SK-N-SH (cell line): ENCODE results near the gene BRD4. TPM values are rescaled to one million over a fixed set of nuclear protein-coding genes. Genes with fewer than 3 reads are reported as not detected.

Experiments
- CTCF ChIA-PET: fragments of 300-600, 350-600 bp; formaldehyde crosslinking; extraction: SDS; loops from one replicate; lab custom pipeline; 2021; lab: Yijun Ruan, JAX
- POLR2A ChIA-PET: fragments of 350-600 bp; sonication (Branson Sonifier 250); formaldehyde crosslinking; extraction: SDS; loops from one replicate; lab custom pipeline; 2020; ENCODE audit warnings: antibody characterized with exemption, inconsistent platforms; lab: Yijun Ruan, JAX
- DNase-seq: peaks from one replicate; pipeline ENCODE4 v3.0.0; 2012
- H2AFZ ChIP-seq: fragments of 200-600 bp; sonication (generic); 2 replicates; pipeline ENCODE4 v1.8.1; 2016; ENCODE audit warnings: antibody characterized with exemption, mild to moderate bottlenecking, low read depth
- H3F3A ChIP-seq: fragments of 200-600 bp; sonication (generic); replicated peaks from 2 replicates; pipeline ENCODE3; 2016; ENCODE audit warnings: antibody characterized with exemption, mild to moderate bottlenecking; ENCODE audit not compliant: insufficient read depth
- H3K27ac ChIP-seq, 2 experiments: fragments of 200-500 bp in 1 of 2; fragments of 200-600 bp in 1 of 2; sonication (Bioruptor generic) in 1 of 2; sonication (generic), shearing (Covaris generic) in 1 of 2; 2 replicates each; pipeline versions ENCODE4 v1.5.1 to v1.6.1; 2014 to 2016; ENCODE audit warnings: low read depth in 2 of 2, inconsistent platforms in 1 of 2, low read length in 1 of 2, mild to moderate bottlenecking in 1 of 2, mixed read lengths in 1 of 2
- H3K27me3 ChIP-seq: fragments of 200-600 bp; sonication (generic), shearing (Covaris generic); 2 replicates; pipeline ENCODE4 v1.6.1; 2016; ENCODE audit warnings: mixed run types; ENCODE audit not compliant: insufficient read depth
- H3K36me3 ChIP-seq, 2 experiments: fragments of 200-500 bp in 1 of 2; fragments of 200-600 bp in 1 of 2; sonication (Bioruptor generic) in 1 of 2; sonication (generic) in 1 of 2; replicated peaks in 1 of 2; 2 replicates each; pipeline versions ENCODE3 to v1.5.1; 2014 to 2016; ENCODE audit warnings: low read length in 1 of 2, mild to moderate bottlenecking in 1 of 2; ENCODE audit not compliant: insufficient read depth in 2 of 2, control insufficient read depth in 1 of 2
- H3K4me1 ChIP-seq, 2 experiments: fragments of 200-500 bp in 1 of 2; fragments of 200-600 bp in 1 of 2; sonication (Bioruptor generic) in 1 of 2; sonication (generic), shearing (Covaris generic) in 1 of 2; 2 replicates each; pipeline versions ENCODE4 v1.5.1 to v1.6.1; 2014 to 2016; ENCODE audit warnings: low read depth in 1 of 2, low read length in 1 of 2, mixed run types in 1 of 2; ENCODE audit not compliant: insufficient read depth in 2 of 2, control insufficient read depth in 1 of 2
- H3K4me2 ChIP-seq: fragments of 200-600 bp; sonication (generic), shearing (Covaris generic); 2 replicates; pipeline ENCODE4 v1.6.1; 2017; ENCODE audit warnings: mixed run types
- H3K4me3 ChIP-seq, 2 experiments: fragments of 200-500 bp in 1 of 2; fragments of 200-600 bp in 1 of 2; sonication (Bioruptor generic) in 1 of 2; sonication (generic), shearing (Covaris generic) in 1 of 2; 2 replicates each; pipeline versions ENCODE4 v1.5.1 to v1.8.1; 2014 to 2016; ENCODE audit warnings: low read depth in 2 of 2, inconsistent platforms in 1 of 2, low read length in 1 of 2, mild to moderate bottlenecking in 1 of 2, mixed read lengths in 1 of 2, moderate library complexity in 1 of 2
- H3K79me2 ChIP-seq: fragments of 200-600 bp; sonication (generic); 2 replicates; pipeline ENCODE4 v1.8.1; 2017; ENCODE audit warnings: mild to moderate bottlenecking; ENCODE audit not compliant: insufficient read depth
- H3K9ac ChIP-seq: fragments of 200-600 bp; sonication (generic); 2 replicates; pipeline ENCODE4 v1.6.1; 2017; ENCODE audit warnings: mixed run types
- H3K9me2 ChIP-seq: fragments of 200-600 bp; sonication (generic); 2 replicates; pipeline ENCODE4 v1.6.1; 2017; ENCODE audit warnings: mixed run types
- H3K9me3 ChIP-seq: fragments of 200-600 bp; sonication (generic); 2 replicates; pipeline ENCODE4 v1.6.1; 2017; ENCODE audit warnings: mixed run types, mild to moderate bottlenecking, moderate library complexity
- H4K20me1 ChIP-seq: fragments of 200-600 bp; sonication (generic); 2 replicates; pipeline ENCODE4 v1.6.1; 2017; ENCODE audit warnings: mild to moderate bottlenecking, mixed run types; ENCODE audit not compliant: insufficient read depth
- CHD2 ChIP-seq: fragments of 150-350 bp; IDR thresholded peaks from 2 replicates; pipeline ENCODE4 v1.6.1; 2018; ENCODE audit warnings: low read length; ENCODE audit not compliant: partially characterized antibody
- EP300 ChIP-seq, 2 experiments: IDR thresholded peaks; 2 replicates each; pipeline versions ENCODE4 v1.4.0 to v1.6.1; 2012; ENCODE audit warnings: borderline replicate concordance in 1 of 2, low read depth in 1 of 2, low read length in 1 of 2
- FOXJ3 ChIP-seq: sonication (generic); formaldehyde crosslinking; IDR thresholded peaks from 2 replicates; pipeline ENCODE4 v1.5.1; 2020; ENCODE audit warnings: mild to moderate bottlenecking, missing genetic modification reagents
- FOXM1 ChIP-seq: IDR thresholded peaks from 2 replicates; pipeline ENCODE4 v1.4.0; 2012; ENCODE audit warnings: low read depth, mild to moderate bottlenecking
- GABPA ChIP-seq: IDR thresholded peaks from 2 replicates; pipeline ENCODE4 v1.4.0; 2012; ENCODE audit warnings: low read depth, mild to moderate bottlenecking
- GATA2 ChIP-seq: sonication (generic); formaldehyde crosslinking; IDR thresholded peaks from 2 replicates; pipeline ENCODE4 v1.5.0; 2020; ENCODE audit warnings: mild to moderate bottlenecking, missing genetic modification reagents
- MXI1 ChIP-seq: IDR thresholded peaks from 2 replicates; pipeline ENCODE4 v1.6.1; 2012; ENCODE audit warnings: mild to moderate bottlenecking, low read depth, low read length, improper control_type of control experiment
- NFIC ChIP-seq: IDR thresholded peaks from 2 replicates; pipeline ENCODE4 v1.4.0; 2012; ENCODE audit warnings: borderline replicate concordance
- RAD21 ChIP-seq: IDR thresholded peaks from 2 replicates; pipeline ENCODE4 v1.6.1; 2012; ENCODE audit warnings: mild to moderate bottlenecking, low read length
- RCOR1 ChIP-seq: fragments of 150-350 bp; IDR thresholded peaks from 2 replicates; pipeline ENCODE4 v1.6.1; 2017; ENCODE audit warnings: antibody characterized with exemption, low read length
- SIN3A ChIP-seq: IDR thresholded peaks from 2 replicates; pipeline ENCODE4 v1.6.1; 2012; ENCODE audit warnings: low read depth, mild to moderate bottlenecking, low read length, moderate library complexity, borderline replicate concordance
- SMC3 ChIP-seq: IDR thresholded peaks from 2 replicates; pipeline ENCODE4 v1.6.1; 2012; ENCODE audit warnings: low read depth, low read length, improper control_type of control experiment
- TAF1 ChIP-seq: IDR thresholded peaks from 2 replicates; pipeline ENCODE4 v1.6.1; 2012; ENCODE audit warnings: low read depth, mild to moderate bottlenecking, low read length, moderate library complexity, borderline replicate concordance
- TCF12 ChIP-seq: IDR thresholded peaks from 2 replicates; pipeline ENCODE4 v1.4.0; 2012
- WGBS: methylation state at CpG from one replicate; pipeline ENCODE4 v1.1.6; 2017; ENCODE audit warnings: low lambda C conversion rate; 5-methylcytosine and 5-hydroxymethylcytosine counted together
- polyA plus RNA-seq, 3 experiments: library from polyadenylated mRNA; depleted of rRNA; stranded (reverse); fragments of >200 nt; gene quantifications; 2 replicates each; pipeline ENCODE4 v1.2.3, GENCODE V29; 2012
- TF ChIP-seq, protein P1 (sequence below): fragments of 200-600 bp; sonication (generic); IDR thresholded peaks from 2 replicates; pipeline ENCODE4 v1.6.1; 2017; ENCODE audit warnings: antibody characterized with exemption, mild to moderate bottlenecking, moderate library complexity
- TF ChIP-seq, protein P2 (sequence below): IDR thresholded peaks from 2 replicates; pipeline ENCODE4; 2012
- TF ChIP-seq, protein P3 (sequence below): IDR thresholded peaks from 2 replicates; pipeline ENCODE4 v1.4.0; 2012; ENCODE audit warnings: low read depth
- TF ChIP-seq, protein P4 (sequence below): fragments of 150-350 bp; IDR thresholded peaks from 2 replicates; pipeline ENCODE4 v1.6.1; 2017; ENCODE audit warnings: antibody characterized with exemption, low read length, low read depth, borderline replicate concordance

Gene BRD4
- polyA plus RNA-seq, 1 of the 3 experiments (the other 2 are of a cell fraction): 10.0 TPM

DNA sequence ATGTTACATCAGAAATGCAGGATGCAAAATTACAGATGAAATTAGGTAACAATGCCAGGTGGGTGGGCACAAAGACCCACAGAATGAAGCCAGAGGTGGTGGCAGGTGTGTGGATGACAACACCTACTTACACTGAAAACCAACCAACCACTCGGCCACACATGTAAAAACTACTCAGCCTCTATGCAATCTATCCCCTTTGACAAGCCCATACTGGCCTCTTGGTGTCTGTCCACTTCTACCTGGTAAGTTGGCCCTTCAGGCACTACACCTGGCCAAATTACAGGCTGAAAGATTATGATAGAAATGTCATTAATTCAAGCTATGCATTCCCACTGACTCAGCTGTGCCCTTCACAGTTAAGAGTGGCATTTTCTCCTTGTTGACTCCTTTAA lies 50.0 kb downstream of the BRD4 start:
- Histone ChIP-seq H3K9me2 (no peaks in the 10 kb centered on the region), H3K27me3 (no peaks in the 10 kb centered on the region), H3F3A (peaks cover 3% of the 10 kb centered on the region), H3K4me1 (peaks cover 62 to 79% of the 10 kb centered on the region in 2 experiments), H3K4me2 (no peak overlapping the region), H4K20me1 (peaks cover 100% of the 10 kb centered on the region), H2AFZ (no peak overlapping the region), H3K79me2 (peaks cover 100% of the 10 kb centered on the region), H3K9me3 (no peaks in the 10 kb centered on the region), H3K27ac (peak overlapping the region; percentile 36 to 86; a peak in 3 of 4 replicates), H3K4me3 (no peak overlapping the region), H3K36me3 (no peaks in the 10 kb centered on the region), H3K9ac (no peak overlapping the region)
- ChIA-PET POLR2A (interaction anchor here (0.6 kb wide), 1 partner anchor 181 kb away, joined by 4 read pairs; no protein-coding TSS in a partner anchor), CTCF (interaction anchor here (0.9 to 6.1 kb wide), 7 partner anchors 11 to 128 kb away, joined by 3 to 33 read pairs (median 4); no protein-coding TSS in a partner anchor)
- DNase-seq: no peak
- no peak for TF ChIP-seq NFIC
- no peak for TF ChIP-seq SIN3A
- TF ChIP-seq GABPA: no peak
- TF ChIP-seq GATA2 (CRISPR knock-in tag): no peak
- TF ChIP-seq TAF1: no peak
- TF ChIP-seq MXI1: no peak
- WGBS: 91% methylated on average over 1 of the region's 1 CpG

DNA sequence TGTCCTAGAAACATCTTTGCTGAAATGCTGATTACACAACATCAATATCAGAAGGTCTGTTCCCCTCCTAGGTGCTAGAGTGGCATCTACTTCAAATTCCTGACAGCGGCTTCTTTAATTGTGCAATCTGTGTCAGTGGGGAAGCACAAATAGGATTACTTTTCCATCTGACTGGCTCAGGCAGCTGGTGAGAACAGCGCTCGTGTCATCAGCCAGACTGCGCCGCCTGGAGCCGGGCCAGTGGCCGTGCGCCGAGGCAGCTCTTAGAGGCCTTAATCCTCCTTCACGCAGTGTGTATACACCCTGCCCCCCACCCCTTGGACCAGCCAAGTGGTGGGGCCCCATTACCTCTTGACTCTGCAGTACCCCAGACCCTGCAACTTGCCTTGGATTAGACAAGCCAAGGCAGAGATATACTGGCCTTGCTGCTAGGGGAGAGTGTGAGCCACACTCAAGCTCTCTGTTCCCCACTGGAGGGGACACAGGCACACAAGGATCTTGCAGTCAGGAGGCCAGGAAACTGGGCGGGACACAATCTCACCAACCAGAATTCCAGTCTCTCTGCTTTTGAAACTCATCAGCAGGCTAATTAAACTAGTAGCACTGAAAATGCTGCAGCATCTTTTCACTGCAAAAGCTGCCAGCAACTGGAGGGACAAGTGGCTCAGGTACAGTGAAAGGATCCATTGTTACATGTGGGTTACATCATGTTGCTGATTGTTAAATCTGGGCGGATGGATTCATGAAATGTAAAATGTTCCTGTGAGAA lies 51.2 kb downstream of the BRD4 start:
- TF ChIP-seq FOXM1 (no peak), RAD21 (peak; percentile 64), SMC3 (peak; percentile 47), EP300 (IDR thresholded peaks at IDR 0.05; ENCODE audit: borderline replicate concordance in 1 of 2, low read depth in 1 of 2, low read length in 1 of 2) (peak in 1 of 2 experiments; percentile 48; a peak in 2 of 4 replicates), CHD2 (peak; percentile 45), TCF12 (peak; percentile 53), GABPA (no peak), RCOR1 (peak; percentile 33; the same call in 1 of the 2 replicates), NFIC (peak; percentile 63), FOXJ3 (CRISPR knock-in tag) (no peak), MXI1 (peak; percentile 89)
- TF ChIP-seq, protein P1, sequence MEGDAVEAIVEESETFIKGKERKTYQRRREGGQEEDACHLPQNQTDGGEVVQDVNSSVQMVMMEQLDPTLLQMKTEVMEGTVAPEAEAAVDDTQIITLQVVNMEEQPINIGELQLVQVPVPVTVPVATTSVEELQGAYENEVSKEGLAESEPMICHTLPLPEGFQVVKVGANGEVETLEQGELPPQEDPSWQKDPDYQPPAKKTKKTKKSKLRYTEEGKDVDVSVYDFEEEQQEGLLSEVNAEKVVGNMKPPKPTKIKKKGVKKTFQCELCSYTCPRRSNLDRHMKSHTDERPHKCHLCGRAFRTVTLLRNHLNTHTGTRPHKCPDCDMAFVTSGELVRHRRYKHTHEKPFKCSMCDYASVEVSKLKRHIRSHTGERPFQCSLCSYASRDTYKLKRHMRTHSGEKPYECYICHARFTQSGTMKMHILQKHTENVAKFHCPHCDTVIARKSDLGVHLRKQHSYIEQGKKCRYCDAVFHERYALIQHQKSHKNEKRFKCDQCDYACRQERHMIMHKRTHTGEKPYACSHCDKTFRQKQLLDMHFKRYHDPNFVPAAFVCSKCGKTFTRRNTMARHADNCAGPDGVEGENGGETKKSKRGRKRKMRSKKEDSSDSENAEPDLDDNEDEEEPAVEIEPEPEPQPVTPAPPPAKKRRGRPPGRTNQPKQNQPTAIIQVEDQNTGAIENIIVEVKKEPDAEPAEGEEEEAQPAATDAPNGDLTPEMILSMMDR: peak; percentile 43
- TF ChIP-seq, protein P2, sequence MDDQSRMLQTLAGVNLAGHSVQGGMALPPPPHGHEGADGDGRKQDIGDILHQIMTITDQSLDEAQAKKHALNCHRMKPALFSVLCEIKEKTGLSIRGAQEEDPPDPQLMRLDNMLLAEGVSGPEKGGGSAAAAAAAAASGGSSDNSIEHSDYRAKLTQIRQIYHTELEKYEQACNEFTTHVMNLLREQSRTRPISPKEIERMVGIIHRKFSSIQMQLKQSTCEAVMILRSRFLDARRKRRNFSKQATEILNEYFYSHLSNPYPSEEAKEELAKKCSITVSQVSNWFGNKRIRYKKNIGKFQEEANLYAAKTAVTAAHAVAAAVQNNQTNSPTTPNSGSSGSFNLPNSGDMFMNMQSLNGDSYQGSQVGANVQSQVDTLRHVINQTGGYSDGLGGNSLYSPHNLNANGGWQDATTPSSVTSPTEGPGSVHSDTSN: peak; percentile 19; the same call in 1 of the 2 replicates
- TF ChIP-seq, protein P3, sequence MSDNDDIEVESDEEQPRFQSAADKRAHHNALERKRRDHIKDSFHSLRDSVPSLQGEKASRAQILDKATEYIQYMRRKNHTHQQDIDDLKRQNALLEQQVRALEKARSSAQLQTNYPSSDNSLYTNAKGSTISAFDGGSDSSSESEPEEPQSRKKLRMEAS: peak; percentile 43; the same call in 1 of the 2 replicates
- TF ChIP-seq, protein P4, sequence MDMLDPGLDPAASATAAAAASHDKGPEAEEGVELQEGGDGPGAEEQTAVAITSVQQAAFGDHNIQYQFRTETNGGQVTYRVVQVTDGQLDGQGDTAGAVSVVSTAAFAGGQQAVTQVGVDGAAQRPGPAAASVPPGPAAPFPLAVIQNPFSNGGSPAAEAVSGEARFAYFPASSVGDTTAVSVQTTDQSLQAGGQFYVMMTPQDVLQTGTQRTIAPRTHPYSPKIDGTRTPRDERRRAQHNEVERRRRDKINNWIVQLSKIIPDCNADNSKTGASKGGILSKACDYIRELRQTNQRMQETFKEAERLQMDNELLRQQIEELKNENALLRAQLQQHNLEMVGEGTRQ: no peak
- H3K4me2 ChIP-seq: peak overlapping the region; percentile 54; the same call in 1 of the 2 replicates
- H3K9me3 ChIP-seq: no peaks in the 10 kb centered on the region
- no peaks in the 10 kb centered on the region for H3K9me2 ChIP-seq
- H3F3A ChIP-seq: peaks cover 3% of the 10 kb centered on the region
- 20% methylated on average over 12 of the region's 12 CpGs for WGBS
- CTCF ChIA-PET: interaction anchor here (0.5 to 6.1 kb wide), 15 partner anchors 7 to 127 kb away, joined by 3 to 33 read pairs (median 7); no protein-coding TSS in a partner anchor
- H4K20me1 ChIP-seq: peaks cover 100% of the 10 kb centered on the region
- no peak overlapping the region for H2AFZ ChIP-seq
- H3K36me3 ChIP-seq: no peaks in the 10 kb centered on the region
- H3K27me3 ChIP-seq: no peaks in the 10 kb centered on the region
- DNase-seq: peak; percentile 70
- peak overlapping the region; percentile 36 to 86; a peak in 3 of 4 replicates for H3K27ac ChIP-seq
- no peak overlapping the region; the same call in 1 of the 2 replicates for H3K9ac ChIP-seq
- peaks cover 100% of the 10 kb centered on the region for H3K79me2 ChIP-seq
- POLR2A ChIA-PET: interaction anchor here (0.5 to 2.6 kb wide), 5 partner anchors 8 to 138 kb away, joined by 3 to 15 read pairs (median 4); partner anchors contain the start of gene AKAP8L
- peaks cover 55 to 78% of the 10 kb centered on the region in 2 experiments for H3K4me1 ChIP-seq
- no peak overlapping the region for H3K4me3 ChIP-seq
